Trophoblast cell (in vitro differentiated cells and primary cell): ENCODE data around the gene SCN1B.

Source experiments
- DNase-seq, 2 donors: peaks; one replicate each; pipeline ENCODE4 v3.0.0-alpha.2; 2016
- H2AFZ ChIP-seq: 2 replicates; pipeline ENCODE4 v1.6.1; 2013; ENCODE audit warnings: low read length, moderate library complexity, mild to moderate bottlenecking; ENCODE audit not compliant: insufficient read depth, poor library complexity
- H2AK5ac ChIP-seq: 2 replicates; pipeline ENCODE4 v1.6.1; 2013; ENCODE audit warnings: mild to moderate bottlenecking, low read length
- H2BK120ac ChIP-seq: 2 replicates; pipeline ENCODE4 v1.6.1; 2013; ENCODE audit warnings: low read length, mild to moderate bottlenecking, moderate library complexity; ENCODE audit not compliant: insufficient read depth, poor library complexity
- H2BK12ac ChIP-seq: 2 replicates; pipeline ENCODE4 v1.6.1; 2013; ENCODE audit warnings: mild to moderate bottlenecking, low read length, moderate library complexity
- H2BK5ac ChIP-seq: 2 replicates; pipeline ENCODE4 v1.6.1; 2013; ENCODE audit warnings: low read length, low read depth, moderate library complexity, mild to moderate bottlenecking; ENCODE audit not compliant: poor library complexity
- H3K14ac ChIP-seq: 2 replicates; pipeline ENCODE4 v1.6.1; 2013; ENCODE audit warnings: mild to moderate bottlenecking, low read length
- H3K18ac ChIP-seq: 2 replicates; pipeline ENCODE4 v1.6.1; 2013; ENCODE audit warnings: mild to moderate bottlenecking, low read length
- H3K23ac ChIP-seq: 2 replicates; pipeline ENCODE4 v1.6.1; 2013; ENCODE audit warnings: low read length
- H3K27ac ChIP-seq: 2 replicates; pipeline ENCODE4 v1.5.1; 2013; ENCODE audit warnings: low read depth, mild to moderate bottlenecking, inconsistent platforms, low read length, moderate library complexity
- H3K27me3 ChIP-seq: 2 replicates; pipeline ENCODE4 v1.6.1; 2013; ENCODE audit warnings: inconsistent platforms, mild to moderate bottlenecking, low read length, moderate library complexity; ENCODE audit not compliant: insufficient read depth
- H3K36me3 ChIP-seq, 2 experiments: 1 replicate in 1 of 2; 2 replicates in 1 of 2; pipeline ENCODE4 v1.6.1; 2013; ENCODE audit warnings: low read length in 2 of 2, mild to moderate bottlenecking in 2 of 2, moderate library complexity in 1 of 2; ENCODE audit not compliant: insufficient read depth in 2 of 2, control insufficient read depth in 1 of 2
- H3K4ac ChIP-seq: 2 replicates; pipeline ENCODE4 v1.6.1; 2013; ENCODE audit warnings: low read depth, mild to moderate bottlenecking, low read length, moderate library complexity
- H3K4me1 ChIP-seq, 2 experiments: 1 replicate in 1 of 2; 2 replicates in 1 of 2; pipeline ENCODE4 v1.6.1; 2013; ENCODE audit warnings: low read length in 2 of 2, mild to moderate bottlenecking in 2 of 2, moderate library complexity in 1 of 2; ENCODE audit not compliant: insufficient read depth in 2 of 2, control insufficient read depth in 1 of 2
- H3K4me2 ChIP-seq: 2 replicates; pipeline ENCODE4 v1.6.1; 2013; ENCODE audit warnings: inconsistent platforms, mild to moderate bottlenecking, low read length, moderate library complexity
- H3K4me3 ChIP-seq: 2 replicates; pipeline ENCODE4 v1.5.1; 2013; ENCODE audit warnings: mild to moderate bottlenecking, low read depth, low read length, inconsistent platforms
- H3K79me1 ChIP-seq: one replicate; pipeline ENCODE4 v1.6.1; 2013; ENCODE audit warnings: low read length
- H3K79me2 ChIP-seq: 2 replicates; pipeline ENCODE4 v1.6.1; 2013; ENCODE audit warnings: low read length, mild to moderate bottlenecking; ENCODE audit not compliant: control insufficient read depth, insufficient read depth, poor library complexity
- H3K9ac ChIP-seq: 2 replicates; pipeline ENCODE4 v1.6.1; 2013; ENCODE audit warnings: mild to moderate bottlenecking, low read length
- H3K9me3 ChIP-seq: 2 replicates; pipeline ENCODE4 v1.6.1; 2013; ENCODE audit warnings: low read depth, mild to moderate bottlenecking, control low read depth, inconsistent platforms, low read length; ENCODE audit not compliant: insufficient read depth
- H4K12ac ChIP-seq: 2 replicates; pipeline ENCODE4 v1.6.1; 2013; ENCODE audit warnings: low read depth, mild to moderate bottlenecking, low read length, moderate library complexity
- H4K8ac ChIP-seq: 2 replicates; pipeline ENCODE4 v1.6.1; 2013; ENCODE audit warnings: low read depth, mild to moderate bottlenecking, low read length, moderate library complexity
- H4K91ac ChIP-seq: one replicate; pipeline ENCODE4 v1.6.1; 2013; ENCODE audit warnings: low read depth, mild to moderate bottlenecking, low read length, moderate library complexity
- WGBS: extraction: QIAGEN DNeasy Blood & Tissue Kit; methylation state at CpG from one replicate; pipeline ENCODE4 v1.1.7; 2013; ENCODE audit warnings: missing lambda C conversion rate; ENCODE audit not compliant: insufficient read length, insufficient coverage; ENCODE audit errors: extremely low coverage; 5-methylcytosine and 5-hydroxymethylcytosine counted together

SCN1B gene

GRCh38 chr19:35040826-35041547, 10.7 kb downstream of the SCN1B start:
- H3K4me3 ChIP-seq = peak overlapping the region; percentile 55
- peak in 1 of 2 donors; percentile 26 for DNase-seq
- H3K23ac ChIP-seq = no peak overlapping the region
- peak overlapping the region; percentile 81 for H3K4me2 ChIP-seq
- no peaks in the 10 kb centered on the region for H3K27me3 ChIP-seq
- H2BK5ac ChIP-seq = peak overlapping the region; percentile 77
- H3K79me1 ChIP-seq = peaks cover 13% of the 10 kb centered on the region
- H3K18ac ChIP-seq = peak overlapping the region; percentile 74
- peak overlapping the region; percentile 11 for H2AK5ac ChIP-seq
- peak overlapping the region; percentile 91 for H4K91ac ChIP-seq
- H2BK12ac ChIP-seq = peak overlapping the region; percentile 58
- peak overlapping the region; percentile 82 for H3K14ac ChIP-seq
- peak overlapping the region; percentile 72 for H3K27ac ChIP-seq
- H2AFZ ChIP-seq = peak overlapping the region; percentile 81
- no CpG with 5 or more reads among the region's 36 CpGs for WGBS
- peak overlapping the region; percentile 57 for H3K4ac ChIP-seq
- peak overlapping the region; percentile 55 for H4K12ac ChIP-seq
- H3K4me1 ChIP-seq = peaks cover 13 to 17% of the 10 kb centered on the region in 2 experiments
- peaks cover 3% of the 10 kb centered on the region for H3K9me3 ChIP-seq
- no peaks in the 10 kb centered on the region for H3K79me2 ChIP-seq
- H3K9ac ChIP-seq = peak overlapping the region; percentile 33
- H3K36me3 ChIP-seq = no peaks in the 10 kb centered on the region
- peak overlapping the region; percentile 80 for H4K8ac ChIP-seq
- peak overlapping the region; percentile 79 for H2BK120ac ChIP-seq

DNA sequence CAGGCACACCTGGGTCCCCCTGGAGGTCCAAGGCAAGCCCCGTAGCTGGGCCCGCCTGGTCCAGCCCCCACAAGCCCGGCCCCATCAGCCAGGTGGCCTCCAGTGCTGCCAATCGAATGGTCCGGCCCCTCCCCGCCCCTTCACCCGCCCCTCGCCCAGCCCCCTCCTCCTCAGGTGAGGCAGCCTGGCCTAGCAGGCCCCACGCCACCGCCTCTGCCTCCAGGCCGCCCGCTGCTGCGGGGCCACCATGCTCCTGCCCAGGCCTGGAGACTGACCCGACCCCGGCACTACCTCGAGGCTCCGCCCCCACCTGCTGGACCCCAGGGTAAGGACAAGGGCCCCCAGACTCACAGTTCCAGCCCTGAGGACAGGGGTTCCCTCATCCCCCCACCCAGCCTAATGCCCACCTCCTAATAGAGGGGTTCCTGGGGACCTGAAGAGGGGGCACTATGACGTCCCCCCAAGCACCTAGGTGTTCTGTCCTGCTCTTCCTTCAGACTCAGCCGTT, 11.3 kb downstream of the SCN1B start, which contains the start of gene HPN:
HPN (plus strand) TSS at position 174 of the 508 bp plus-strand sequence. CDS start 786 bp downstream, outside the sequence.
- peak within 1 kb of the TSS; percentile 72 for H3K27ac ChIP-seq
- H2AK5ac ChIP-seq = peak within 1 kb of the TSS; percentile 91
- H3K36me3 ChIP-seq = no peaks in the 10 kb centered on the region
- peak within 1 kb of the TSS; percentile 77 for H2BK5ac ChIP-seq
- H3K9ac ChIP-seq = peak within 1 kb of the TSS; percentile 33
- H3K4me3 ChIP-seq = peak within 1 kb of the TSS; percentile 55
- no CpG with 5 or more reads among the region's 19 CpGs for WGBS
- H3K79me1 ChIP-seq = peaks cover 13% of the 10 kb centered on the region
- H4K91ac ChIP-seq = peak within 1 kb of the TSS; percentile 91
- DNase-seq = no peak
- peak within 1 kb of the TSS; percentile 62 for H2BK12ac ChIP-seq
- peak within 1 kb of the TSS; percentile 82 for H3K14ac ChIP-seq
- H3K23ac ChIP-seq = no peak within 1 kb of the TSS
- H3K79me2 ChIP-seq = no peaks in the 10 kb centered on the region
- no peaks in the 10 kb centered on the region for H3K27me3 ChIP-seq
- H2BK120ac ChIP-seq = peak within 1 kb of the TSS; percentile 79
- peaks cover 13 to 17% of the 10 kb centered on the region in 2 experiments for H3K4me1 ChIP-seq
- peak within 1 kb of the TSS; percentile 81 for H3K4me2 ChIP-seq
- H4K8ac ChIP-seq = peak within 1 kb of the TSS; percentile 80
- peak within 1 kb of the TSS; percentile 65 for H4K12ac ChIP-seq
- H2AFZ ChIP-seq = peak within 1 kb of the TSS; percentile 81
- H3K4ac ChIP-seq = peak within 1 kb of the TSS; percentile 60
- H3K9me3 ChIP-seq = peaks cover 3% of the 10 kb centered on the region
- H3K18ac ChIP-seq = peak within 1 kb of the TSS; percentile 74

GRCh38 chr19:35042056-35042730, 11.9 kb downstream of the SCN1B start:
- Histone ChIP-seq H3K14ac (peak overlapping the region; percentile 5), H3K36me3 (no peaks in the 10 kb centered on the region), H3K27me3 (no peaks in the 10 kb centered on the region), H2AK5ac (peak overlapping the region; percentile 91), H3K4me3 (no peak overlapping the region), H4K12ac (peak overlapping the region; percentile 65), H2AFZ (peak overlapping the region; percentile 37), H4K91ac (peak overlapping the region; percentile 75), H3K79me1 (peaks cover 13% of the 10 kb centered on the region), H2BK120ac (peak overlapping the region; percentile 40), H3K23ac (no peak overlapping the region), H3K18ac (peak overlapping the region; percentile 28), H3K4me2 (peak overlapping the region; percentile 39), H3K4me1 (peaks cover 13 to 17% of the 10 kb centered on the region in 2 experiments), H3K27ac (no peak overlapping the region), H3K9me3 (peaks cover 3% of the 10 kb centered on the region), H3K79me2 (no peaks in the 10 kb centered on the region), H3K9ac (no peak overlapping the region), H4K8ac (peak overlapping the region; percentile 73), H2BK12ac (peak overlapping the region; percentile 62), H3K4ac (peak overlapping the region; percentile 60), H2BK5ac (no peak overlapping the region)
- no CpG with 5 or more reads among the region's 14 CpGs for WGBS
- DNase-seq = no peak

DNA sequence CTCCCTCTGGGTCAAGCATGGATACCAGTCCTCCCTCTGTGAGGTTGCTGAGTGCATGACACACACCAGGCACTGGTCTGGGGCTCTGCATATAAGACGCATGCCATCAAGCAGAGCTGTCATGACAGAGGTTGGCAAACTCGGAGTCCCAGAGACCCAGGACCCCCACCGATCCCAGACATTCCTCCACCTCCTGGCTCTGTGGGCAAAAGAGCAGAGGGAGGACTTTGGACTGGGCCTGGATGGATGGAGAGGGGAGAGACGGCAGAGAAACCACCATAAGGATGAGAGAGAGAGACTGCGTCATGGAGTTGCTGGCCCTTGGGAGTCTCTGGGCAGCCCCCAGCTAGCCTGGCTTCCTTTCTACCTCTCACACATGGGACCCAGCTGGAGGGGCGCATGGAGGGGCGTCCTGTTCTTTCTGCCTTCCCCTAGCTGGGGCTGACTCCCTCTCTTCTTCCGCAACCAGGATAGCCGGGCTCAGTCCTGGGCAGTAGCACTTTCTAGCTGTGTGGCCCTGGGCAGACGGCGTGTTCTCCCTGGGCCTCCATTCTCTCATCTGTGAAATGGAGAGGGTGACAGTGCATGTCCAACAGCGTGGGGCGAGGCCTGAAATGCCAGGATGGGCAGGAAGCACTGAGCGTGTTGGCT, 12.8 kb downstream of the SCN1B start:
- peaks cover 13 to 17% of the 10 kb centered on the region in 2 experiments for H3K4me1 ChIP-seq
- no peak overlapping the region for H2BK120ac ChIP-seq
- WGBS = no CpG with 5 or more reads among the region's 14 CpGs
- H3K79me2 ChIP-seq = no peaks in the 10 kb centered on the region
- H3K9me3 ChIP-seq = peaks cover 3% of the 10 kb centered on the region
- H2AK5ac ChIP-seq = no peak overlapping the region
- no peak overlapping the region for H3K4me2 ChIP-seq
- no peak overlapping the region for H2BK12ac ChIP-seq
- H3K27ac ChIP-seq = no peak overlapping the region
- H4K12ac ChIP-seq = no peak overlapping the region
- no peak overlapping the region for H3K4ac ChIP-seq
- H3K14ac ChIP-seq = no peak overlapping the region
- peaks cover 13% of the 10 kb centered on the region for H3K79me1 ChIP-seq
- no peak for DNase-seq
- no peaks in the 10 kb centered on the region for H3K27me3 ChIP-seq
- no peak overlapping the region for H4K91ac ChIP-seq
- H2AFZ ChIP-seq = no peak overlapping the region
- no peak overlapping the region for H2BK5ac ChIP-seq
- H3K18ac ChIP-seq = no peak overlapping the region
- no peak overlapping the region for H3K23ac ChIP-seq
- H3K9ac ChIP-seq = no peak overlapping the region
- no peak overlapping the region for H4K8ac ChIP-seq
- H3K4me3 ChIP-seq = no peak overlapping the region
- H3K36me3 ChIP-seq = no peaks in the 10 kb centered on the region
